ENCODE data around the gene PNMA6E. TPM values are rescaled to one million over a fixed set of nuclear protein-coding genes. Genes with fewer than 3 reads are reported as not detected.
"Not testable (repeated sequence)": the region's sequence is repeated elsewhere in the genome, so short reads cannot be mapped to it uniquely, and the experiment has no call there.

PNMA6E gene
- polyA plus RNA-seq, 4 donors: not detected

DNA sequence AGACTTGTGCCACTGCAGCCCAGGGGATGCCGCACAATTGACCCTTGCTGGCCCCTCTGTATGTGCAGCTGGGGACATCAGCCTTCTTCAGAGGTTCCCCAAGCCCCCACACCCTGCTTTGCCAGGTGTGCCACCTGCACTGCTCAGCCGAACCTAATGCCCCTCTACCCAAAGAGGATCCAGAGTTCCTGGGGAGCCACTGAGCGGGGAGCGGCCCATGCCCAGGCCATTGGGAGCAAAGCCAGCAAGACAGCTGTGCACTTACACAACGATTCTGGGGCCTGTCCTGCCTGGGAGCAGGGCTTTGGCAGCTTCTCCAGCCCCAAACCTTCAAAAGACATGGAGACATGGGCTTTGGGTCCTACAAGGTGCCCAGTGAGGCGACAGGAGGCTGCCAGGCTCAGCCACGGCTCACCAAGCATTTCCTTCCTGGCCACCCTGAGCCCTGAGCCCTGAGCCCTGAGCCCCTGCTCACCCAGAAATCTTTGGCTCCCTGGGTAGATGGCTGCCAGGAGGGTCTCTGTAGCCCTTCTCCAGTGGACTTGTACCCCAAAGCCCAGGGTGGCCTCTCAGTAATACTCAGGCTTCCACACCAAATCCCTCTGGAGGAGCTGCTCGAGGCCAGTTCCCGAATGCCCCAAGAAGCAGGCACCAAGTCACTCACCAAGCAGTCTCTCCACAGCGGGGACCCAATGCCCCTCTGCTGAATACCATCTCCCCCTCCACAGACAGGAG, 13.0 kb downstream of the PNMA6E start:
- DNase-seq (ENCODE audit: low read depth in 4 of 4, low spot score in 3 of 4): no peak

GRCh38 chrX:153387345-153387744, 13.8 kb downstream of the PNMA6E start:
- DNase-seq (ENCODE audit: low read depth in 4 of 4, low spot score in 3 of 4): no peak

DNA sequence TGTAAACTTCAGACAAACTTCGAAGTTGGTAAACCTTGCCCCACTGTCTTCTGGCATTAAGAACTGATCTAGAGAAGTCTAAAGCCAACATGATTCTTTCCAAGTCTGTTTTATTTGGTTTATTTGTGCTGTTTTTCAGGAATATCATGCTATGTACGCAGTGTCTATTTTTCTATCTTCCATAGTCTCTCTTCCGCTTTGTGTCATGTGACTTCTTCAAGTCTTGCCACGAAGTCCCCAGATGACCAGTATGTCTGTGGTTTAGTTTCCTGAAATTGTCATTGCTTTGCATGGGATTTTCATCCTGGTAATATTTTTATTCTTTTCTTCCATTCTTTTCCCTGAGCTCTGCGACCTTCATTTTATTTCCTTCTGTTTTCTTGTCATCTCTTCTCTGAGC, 15.1 kb downstream of the PNMA6E start:
- no peak for DNase-seq (ENCODE audit: low read depth in 4 of 4, low spot score in 3 of 4)

DNA sequence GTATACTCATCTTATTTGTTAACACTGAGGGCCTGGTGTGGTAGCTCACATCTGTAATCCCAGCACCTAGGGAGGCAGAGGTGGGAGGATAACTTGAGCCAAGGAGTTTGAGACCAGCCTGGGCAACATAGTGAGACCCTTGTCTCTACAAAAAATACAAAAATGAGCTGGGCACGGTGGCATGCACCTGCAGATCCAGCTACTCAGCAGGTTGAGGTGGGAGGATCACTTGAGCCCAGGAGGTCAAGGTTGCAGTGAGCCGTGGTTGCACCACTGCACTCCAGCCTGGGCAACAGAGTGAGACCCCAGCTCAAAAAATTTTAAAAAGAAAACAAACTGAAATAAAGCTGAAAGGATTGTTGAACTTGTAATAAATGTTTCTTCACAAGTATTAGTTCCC, 16.2 kb downstream of the PNMA6E start:
- not testable (repeated sequence) for DNase-seq (ENCODE audit: low read depth in 4 of 4, low spot score in 3 of 4)

DNA sequence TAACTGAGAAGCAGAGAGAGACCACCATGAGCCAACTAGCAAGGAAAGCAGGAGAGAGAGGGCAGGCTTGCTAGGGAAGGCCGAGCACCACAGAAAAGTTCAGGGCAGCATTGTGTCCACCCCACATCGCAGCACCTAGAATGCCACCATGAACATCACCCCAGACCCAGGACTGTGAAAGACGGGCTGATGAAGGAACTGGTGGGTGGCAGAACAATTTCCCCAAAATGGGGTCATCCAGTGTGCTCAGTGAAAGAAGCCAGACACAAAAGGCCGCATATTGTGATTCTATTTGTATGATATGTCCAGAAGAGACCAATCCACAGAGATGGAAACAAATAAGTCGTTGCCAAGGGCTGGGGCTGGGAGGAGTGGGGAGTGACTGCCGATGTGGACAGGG, 16.8 kb downstream of the PNMA6E start:
- no peak for DNase-seq (ENCODE audit: low read depth in 4 of 4, low spot score in 3 of 4)

GRCh38 chrX:153382563-153383482, 18.3 kb downstream of the PNMA6E start:
- no peak for DNase-seq (ENCODE audit: low read depth in 4 of 4, low spot score in 3 of 4)

DNA sequence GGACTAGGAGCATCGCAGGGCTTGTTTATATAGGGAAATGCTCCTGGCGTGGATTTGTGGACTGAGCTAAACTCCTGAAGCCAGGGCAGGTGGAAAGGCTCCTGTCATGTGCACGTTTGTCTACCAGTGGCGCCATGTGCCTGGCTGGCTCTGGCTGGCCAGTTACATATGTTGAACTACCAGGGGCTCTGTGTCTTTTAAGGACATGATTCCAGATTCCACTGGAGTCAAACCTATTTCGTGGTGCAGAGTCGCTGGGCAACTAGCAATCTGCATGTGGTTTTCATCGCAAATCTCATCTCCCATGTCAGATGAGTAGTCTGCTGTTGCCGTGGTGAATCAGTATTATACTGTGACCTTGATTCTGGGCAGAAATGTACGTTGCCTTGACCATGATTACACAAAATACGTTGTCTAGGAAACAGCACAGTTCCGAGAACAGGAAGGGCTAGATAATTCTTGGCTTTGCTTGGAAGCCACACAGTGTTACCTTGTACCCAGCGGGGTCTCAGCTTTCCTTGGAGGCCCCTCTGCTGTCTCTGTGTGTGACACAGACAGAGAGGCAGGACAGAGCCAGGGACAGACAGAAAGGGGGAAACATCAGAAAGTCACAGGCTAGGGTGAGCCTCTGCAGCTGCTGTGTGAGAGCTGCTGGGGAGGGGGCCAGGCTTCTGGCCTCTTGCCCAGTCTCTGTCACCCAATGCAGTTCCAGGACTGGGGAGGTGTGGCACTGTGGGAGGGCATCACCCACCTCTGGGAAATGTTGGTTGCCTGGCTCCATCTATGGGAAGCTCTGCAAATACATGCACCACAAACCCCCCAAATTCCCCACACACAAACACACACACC, 19.2 kb downstream of the PNMA6E start:
- DNase-seq (ENCODE audit: low read depth in 4 of 4, low spot score in 3 of 4): peak; percentile 48 to 58 (median 54)

DNA sequence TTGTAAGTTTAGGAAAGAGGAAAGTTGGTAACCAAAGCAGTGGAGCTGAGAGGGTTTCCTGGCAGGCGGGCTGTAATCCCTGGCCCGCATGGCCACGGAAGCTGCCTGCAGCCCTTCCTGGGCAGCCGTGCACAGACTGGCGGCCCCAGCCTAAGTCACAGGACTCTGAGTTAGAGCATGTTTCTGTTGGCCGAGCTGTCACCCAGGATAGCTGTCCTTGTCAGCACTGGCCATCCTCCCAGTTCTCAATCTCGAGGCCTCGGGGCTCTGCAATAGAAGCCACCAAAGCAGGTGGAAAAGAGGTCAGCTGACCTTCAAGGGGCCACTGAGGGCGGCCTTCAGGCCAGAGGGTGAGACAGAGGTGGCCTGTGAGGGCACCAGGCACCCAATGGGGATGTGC, 20.5 kb downstream of the PNMA6E start:
- DNase-seq (ENCODE audit: low read depth in 4 of 4, low spot score in 3 of 4): no peak

- no peak for DNase-seq (ENCODE audit: low read depth in 4 of 4, low spot score in 3 of 4)
Observed at GRCh38 chrX:153379971-153380581, 21.1 kb downstream of the PNMA6E start.

GRCh38 chrX:153379508-153379907, 21.6 kb downstream of the PNMA6E start:
- DNase-seq (ENCODE audit: low read depth in 4 of 4, low spot score in 3 of 4): no peak

DNA sequence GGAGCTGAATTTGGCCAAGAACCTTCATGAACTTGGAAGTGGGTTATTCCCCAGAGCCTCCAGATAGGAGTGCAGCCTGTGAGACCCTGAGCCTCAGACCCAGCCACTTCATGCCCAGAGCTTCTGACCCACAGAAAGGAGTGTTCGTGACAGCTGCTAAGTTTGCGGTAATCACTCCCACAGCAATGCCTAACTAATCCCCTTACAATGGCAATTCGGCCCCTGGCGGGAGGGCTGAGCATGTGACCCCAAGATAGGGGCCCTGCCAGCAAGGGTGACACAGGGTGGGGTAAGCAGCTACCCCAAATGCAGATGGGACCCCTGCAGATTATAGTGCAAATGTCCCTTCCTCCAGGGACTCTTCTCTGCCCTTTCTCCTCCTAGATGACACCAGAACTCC, 22.5 kb downstream of the PNMA6E start:
- no peak for DNase-seq (ENCODE audit: low read depth in 4 of 4, low spot score in 3 of 4)

DNA sequence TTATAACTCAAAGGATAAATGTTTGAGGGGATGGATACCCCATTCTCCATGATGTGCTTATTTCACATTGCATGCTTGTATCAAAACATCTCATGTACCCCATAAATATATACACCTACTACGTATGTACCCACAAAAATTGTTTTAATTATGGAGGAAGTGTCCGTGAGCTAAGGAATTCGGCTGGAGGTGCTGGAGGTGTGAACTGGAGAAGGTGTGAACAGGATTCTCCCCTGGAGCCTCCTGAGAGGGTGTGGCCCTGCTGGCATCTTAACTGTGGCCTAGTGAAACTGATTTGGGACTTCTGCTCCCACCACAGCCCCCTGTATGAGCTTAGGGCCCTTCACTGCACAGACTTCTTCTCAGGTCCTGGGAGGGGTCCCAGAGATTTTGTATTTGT, 23.4 kb downstream of the PNMA6E start:
- DNase-seq (ENCODE audit: low read depth in 4 of 4, low spot score in 3 of 4): no peak

DNA sequence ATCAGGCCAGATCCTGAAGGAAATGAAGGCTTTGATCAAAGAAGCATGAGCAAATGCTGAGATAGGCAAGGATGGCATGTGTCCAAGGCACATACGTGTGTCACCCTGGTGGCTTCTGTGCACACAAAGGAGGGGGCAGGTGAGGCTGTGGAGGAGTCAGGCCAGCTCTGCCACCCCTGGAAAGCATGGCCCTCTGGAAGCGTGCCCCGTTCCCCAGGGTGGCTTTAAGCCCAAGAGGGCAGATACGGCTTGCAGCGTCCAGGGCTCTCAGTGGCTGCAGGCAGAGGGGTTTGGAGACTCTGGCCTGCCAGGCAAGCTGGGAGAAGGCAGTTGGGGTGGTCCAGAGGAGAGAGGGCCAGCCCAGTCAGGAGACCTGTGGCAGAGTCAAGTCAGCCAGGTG, 25.6 kb downstream of the PNMA6E start:
- DNase-seq (ENCODE audit: low read depth in 4 of 4, low spot score in 3 of 4): no peak

GRCh38 chrX:153374426-153374825, 26.7 kb downstream of the PNMA6E start:
- DNase-seq (ENCODE audit: low read depth in 4 of 4, low spot score in 3 of 4): no peak

DNA sequence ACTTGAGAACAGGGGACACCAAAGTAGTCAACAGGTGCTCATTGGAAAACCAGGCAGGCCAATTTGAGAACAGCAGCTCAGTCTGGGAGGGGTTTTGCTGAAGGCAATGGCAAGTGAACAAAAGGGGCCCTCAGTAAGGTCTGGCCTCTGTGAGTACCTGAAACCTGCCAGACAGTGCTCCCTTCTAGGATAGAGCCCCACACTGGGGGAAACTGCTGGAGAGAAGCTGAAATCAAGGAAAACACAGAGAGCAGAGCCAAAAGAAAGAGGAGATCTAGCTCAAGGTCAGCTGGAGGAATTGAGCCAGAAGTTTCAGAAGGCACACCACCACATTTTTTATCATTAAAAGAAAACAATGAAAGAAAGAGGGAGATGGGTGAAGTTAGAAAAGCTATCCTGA, 28.2 kb downstream of the PNMA6E start:
- no peak for DNase-seq (ENCODE audit: low read depth in 4 of 4, low spot score in 3 of 4)

DNA sequence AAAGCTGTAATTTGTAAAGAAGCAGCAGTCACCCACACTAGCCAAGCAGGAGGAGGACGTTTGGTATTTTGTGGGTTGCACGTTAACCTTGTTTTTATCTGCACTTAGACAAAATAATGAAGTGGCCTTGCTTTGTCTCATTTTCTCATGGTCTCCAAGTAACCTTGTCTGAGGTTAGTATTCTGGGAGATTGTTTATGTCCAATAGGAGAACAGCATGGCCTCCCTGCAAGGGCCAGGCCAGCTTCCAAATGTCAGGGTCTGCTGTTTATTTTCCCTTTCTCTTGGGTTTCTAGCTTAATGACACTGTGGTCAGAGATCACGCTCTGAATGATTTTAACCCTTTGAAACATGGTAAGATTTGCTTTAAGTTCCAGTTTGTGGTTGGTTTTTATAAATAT, 29.9 kb downstream of the PNMA6E start:
- DNase-seq (ENCODE audit: low read depth in 4 of 4, low spot score in 3 of 4): no peak

- no peak for DNase-seq (ENCODE audit: low read depth in 4 of 4, low spot score in 3 of 4)
Observed at GRCh38 chrX:153370293-153371055, 30.7 kb downstream of the PNMA6E start.

- DNase-seq (ENCODE audit: low read depth in 4 of 4, low spot score in 3 of 4): no peak
Observed at GRCh38 chrX:153366878-153367538, 34.1 kb downstream of the PNMA6E start.

- no peak for DNase-seq (ENCODE audit: low read depth in 4 of 4, low spot score in 3 of 4)
Observed at GRCh38 chrX:153366119-153366518, 35.0 kb downstream of the PNMA6E start.

All from left renal pelvis (tissue), 4 donors.